NOMO-1 treated with DMSO at 0.1 percent for 48 hours (cell line): ENCODE data around the gene GMDS.

Experiments
- DNase-seq: peaks from one replicate; lab custom pipeline; 2025; ENCODE audit not compliant: unreplicated experiment; lab: John Stamatoyannopoulos, UW

GMDS gene

GRCh38 chr6:2044192-2044591 is 201.2 kb downstream of the GMDS start:
- no peak for DNase-seq

GRCh38 chr6:2042956-2043648 is 202.3 kb downstream of the GMDS start:
- no peak for DNase-seq

- no peak for DNase-seq
These were observed 207.3 kb downstream of the GMDS start for GRCh38 chr6:2038092-2038491.

- no peak for DNase-seq
These were observed 208.0 kb downstream of the GMDS start for GRCh38 chr6:2037237-2037926.

GRCh38 chr6:2036710-2037023 is 208.7 kb downstream of the GMDS start:
- DNase-seq: no peak

- DNase-seq: no peak
These were observed 209.3 kb downstream of the GMDS start for GRCh38 chr6:2035826-2036709.

GRCh38 chr6:2035046-2035445 is 210.4 kb downstream of the GMDS start:
- DNase-seq: no peak

- DNase-seq: no peak
These were observed 211.1 kb downstream of the GMDS start for GRCh38 chr6:2034256-2034655.

GRCh38 chr6:2033544-2033943 is 211.9 kb downstream of the GMDS start:
- no peak for DNase-seq

GRCh38 chr6:2030682-2031244 is 214.6 kb downstream of the GMDS start:
- DNase-seq: no peak

- no peak for DNase-seq
These were observed 215.5 kb downstream of the GMDS start for GRCh38 chr6:2029952-2030351.

GRCh38 chr6:2029130-2029794 is 216.1 kb downstream of the GMDS start:
- no peak for DNase-seq

- peak; percentile 79 for DNase-seq
These were observed 216.9 kb downstream of the GMDS start for GRCh38 chr6:2028457-2029038.

- DNase-seq: no peak
These were observed 219.3 kb downstream of the GMDS start for GRCh38 chr6:2026133-2026532.

- peak; percentile 72 for DNase-seq
These were observed 223.7 kb downstream of the GMDS start for GRCh38 chr6:2021713-2022125.

- DNase-seq: peak; percentile 52
These were observed 224.5 kb downstream of the GMDS start for GRCh38 chr6:2020909-2021308.

- no peak for DNase-seq
These were observed 226.4 kb downstream of the GMDS start for GRCh38 chr6:2019051-2019450.

- no peak for DNase-seq
These were observed 229.4 kb downstream of the GMDS start for GRCh38 chr6:2016040-2016439.

- no peak for DNase-seq
These were observed 236.9 kb downstream of the GMDS start for GRCh38 chr6:2008383-2008976.

- DNase-seq: peak; percentile 81
These were observed 238.2 kb downstream of the GMDS start for GRCh38 chr6:2007165-2007564.
